ENCODE results near the gene RAD51B.

GRCh38 chr14:68219407-68219806 is 399.8 kb downstream of the RAD51B start:
- TF ChIP-seq CTCF (IDR thresholded peaks at IDR 0.05), result no peak
- TF ChIP-seq POLR2A (IDR thresholded peaks at IDR 0.05), result no peak
